HG03558 (cell line): ENCODE data around the gene SP8.

Source experiments
- ATAC-seq: cut with Tn5 transposase; IDR thresholded peaks from one replicate; pipeline ENCODE4 v1.9.1; 2021; ENCODE audit warnings: moderate number of reproducible peaks; ENCODE audit not compliant: unreplicated experiment; ENCODE audit errors: extremely low read depth

SP8 gene

GRCh38 chr7:20776942-20777341, 9.7 kb downstream of the SP8 start:
- no peak for ATAC-seq

DNA sequence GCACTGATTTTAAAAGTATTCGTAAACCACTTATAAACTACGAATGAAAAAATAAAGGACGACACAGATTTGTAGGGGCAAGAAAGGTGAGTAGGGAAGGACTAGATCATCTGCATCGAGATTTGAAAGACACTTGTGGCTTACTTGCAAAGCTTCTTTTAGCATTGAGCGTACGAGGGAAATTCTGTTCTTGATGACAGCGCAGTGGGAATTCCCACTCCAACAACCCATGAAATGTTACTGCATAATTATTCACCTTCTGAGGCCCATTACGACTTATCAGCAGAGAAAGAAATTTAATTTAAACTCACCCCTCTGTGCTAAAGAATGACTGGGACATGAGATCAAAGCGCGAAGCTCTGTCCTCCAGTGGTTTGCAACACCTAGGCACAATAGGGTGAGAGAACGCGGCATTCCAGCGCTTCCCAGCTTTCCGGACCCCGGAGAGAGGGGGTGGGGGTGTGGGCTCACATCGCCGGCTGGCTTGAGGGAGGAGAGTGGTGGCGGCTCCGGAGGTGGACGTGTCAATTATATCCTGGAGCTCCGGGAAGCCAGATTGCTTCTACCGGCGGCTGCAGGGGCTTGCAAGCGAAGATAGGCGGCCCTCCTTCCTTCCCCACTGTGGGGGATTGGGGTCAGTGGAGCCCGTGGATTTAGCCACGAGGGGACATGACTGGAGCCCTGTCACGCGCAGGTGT, 10.3 kb downstream of the SP8 start:
- ATAC-seq = no peak

GRCh38 chr7:20754001-20754400, 32.7 kb downstream of the SP8 start:
- ATAC-seq = no peak

DNA sequence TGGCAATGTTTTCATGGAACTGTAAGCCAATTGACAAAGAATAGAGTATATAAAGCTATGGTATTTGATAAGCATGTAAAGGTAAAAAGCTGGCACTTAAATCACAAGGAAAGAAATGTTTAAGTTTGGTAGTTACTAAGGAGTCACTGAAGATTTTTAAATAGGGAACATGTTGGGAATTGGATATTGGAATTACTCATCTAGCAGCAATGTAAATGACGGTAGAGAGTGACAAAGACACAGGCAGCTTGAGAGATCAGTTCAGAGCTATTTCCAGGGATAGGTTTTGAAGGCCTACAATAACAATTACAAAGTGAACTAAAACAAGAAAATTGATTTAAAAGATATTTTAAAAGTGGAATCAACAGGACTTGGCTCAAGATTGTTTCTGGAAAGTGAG, 36.8 kb downstream of the SP8 start:
- no peak for ATAC-seq

DNA sequence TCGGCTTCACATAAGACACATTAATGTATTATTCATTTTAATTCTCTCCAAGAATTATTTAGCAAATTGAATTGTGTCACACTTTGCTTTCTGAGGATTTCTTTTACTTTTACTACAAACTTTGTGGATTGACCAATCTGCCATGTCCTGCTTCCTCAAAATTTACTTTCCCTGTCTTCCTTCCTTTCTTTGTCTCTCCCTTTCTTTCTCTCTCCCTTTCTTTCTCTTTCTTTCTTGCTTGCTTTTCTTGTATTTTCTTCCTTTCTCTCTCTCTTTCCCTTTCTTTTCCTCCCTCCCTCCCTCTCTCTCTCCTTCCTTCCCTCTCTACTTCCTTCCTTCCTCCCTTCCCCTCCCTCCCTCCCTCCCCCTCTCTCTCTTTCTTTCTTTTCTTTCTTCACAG, 37.8 kb downstream of the SP8 start:
- ATAC-seq = no peak

DNA sequence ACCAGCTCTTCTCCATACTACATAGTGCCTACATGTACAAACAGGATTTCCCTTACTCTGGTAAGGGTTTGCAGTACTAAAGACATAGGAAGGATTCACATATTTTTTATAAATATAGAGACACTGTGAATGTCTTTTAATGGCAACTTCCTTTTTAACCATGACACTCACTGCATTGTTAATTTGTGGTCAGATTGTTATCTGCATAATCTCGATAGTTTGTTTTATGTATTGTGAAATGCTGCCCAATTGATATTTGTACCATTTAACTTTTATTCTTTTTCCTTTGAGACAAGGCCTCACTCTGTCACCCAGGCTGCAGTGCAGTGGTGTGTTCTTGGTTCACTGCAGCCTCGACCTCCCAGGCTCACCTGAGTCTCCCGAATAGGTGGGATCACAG, 39.7 kb downstream of the SP8 start:
- ATAC-seq = no peak

GRCh38 chr7:20745702-20746101, 41.0 kb downstream of the SP8 start:
- ATAC-seq = no peak

DNA sequence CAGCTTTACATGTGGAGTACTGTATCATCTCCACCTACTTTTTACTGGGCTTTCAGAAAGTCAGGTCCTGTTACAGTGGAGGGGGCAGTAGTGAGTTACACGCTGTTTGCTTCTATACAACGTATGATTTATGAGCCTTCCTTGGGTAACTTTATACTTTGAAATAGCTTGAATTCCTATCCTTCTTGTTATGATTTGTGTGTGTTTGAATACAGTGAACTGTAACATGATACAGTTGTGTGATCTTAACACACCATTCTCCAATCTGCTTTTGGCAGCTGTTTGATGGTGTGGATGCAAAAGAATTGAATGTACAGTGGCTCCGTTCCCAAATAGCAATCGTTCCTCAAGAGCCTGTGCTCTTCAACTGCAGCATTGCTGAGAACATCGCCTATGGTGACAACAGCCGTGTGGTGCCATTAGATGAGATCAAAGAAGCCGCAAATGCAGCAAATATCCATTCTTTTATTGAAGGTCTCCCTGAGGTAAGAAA, 41.7 kb downstream of the SP8 start:
- no peak for ATAC-seq

GRCh38 chr7:20742913-20743312, 43.8 kb downstream of the SP8 start:
- no peak for ATAC-seq

DNA sequence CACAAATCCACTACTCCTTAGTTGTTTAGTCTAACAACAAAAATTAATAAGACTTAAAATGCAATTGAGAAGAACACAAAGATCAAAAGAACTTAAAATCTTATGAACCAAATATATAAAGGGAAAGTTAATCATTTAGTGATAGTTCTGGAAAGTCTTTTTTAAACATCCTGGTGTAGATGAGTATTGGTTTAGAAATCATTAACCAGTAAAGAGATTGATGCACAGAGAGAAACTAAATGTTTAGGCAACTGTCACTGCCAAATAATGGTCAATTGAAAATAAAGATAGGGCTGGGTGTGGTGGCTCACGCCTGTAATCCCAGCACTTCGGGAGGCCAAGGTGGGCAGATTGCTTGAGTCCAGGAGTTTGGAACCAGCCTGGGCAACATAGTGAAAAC, 44.9 kb downstream of the SP8 start:
- ATAC-seq = no peak

GRCh38 chr7:20738518-20739481, 47.9 kb downstream of the SP8 start:
- ATAC-seq = no peak

GRCh38 chr7:20737840-20738448, 48.7 kb downstream of the SP8 start:
- ATAC-seq = no peak

DNA sequence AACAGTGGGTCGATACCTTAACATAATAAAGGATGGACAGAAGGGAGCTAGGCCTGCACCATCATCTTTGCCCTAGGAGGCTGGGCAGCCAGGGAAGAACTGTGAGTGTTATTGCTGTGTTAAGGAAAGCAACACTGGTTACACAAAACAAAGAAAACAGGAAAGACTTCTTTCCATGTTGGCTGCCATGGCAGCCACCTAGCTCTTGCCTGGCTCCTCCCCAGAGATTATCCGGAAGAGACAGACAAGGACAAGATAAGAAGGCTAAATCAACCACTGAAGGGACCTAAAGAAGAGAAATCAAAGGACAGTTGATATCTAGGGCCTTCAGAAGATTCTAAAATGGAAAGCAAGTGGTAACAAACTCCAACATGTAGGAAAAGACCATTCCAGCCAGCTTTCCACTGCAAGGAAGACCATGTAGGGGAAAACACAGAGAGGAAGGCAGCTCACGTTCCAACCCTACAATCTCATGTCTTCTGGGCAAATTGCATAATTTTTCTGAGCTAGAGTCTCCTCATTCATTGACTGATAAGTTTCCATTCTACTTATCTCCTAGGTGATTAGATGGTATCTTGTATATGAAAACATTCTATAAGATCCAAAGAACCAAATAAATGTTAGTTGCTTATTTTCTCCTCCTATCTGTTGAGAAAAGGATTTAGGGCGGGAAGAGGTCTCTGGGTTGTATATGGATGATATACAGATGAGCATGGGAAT, 51.2 kb downstream of the SP8 start:
- no peak for ATAC-seq
